ENCODE measurements around the gene TLE5.

GRCh38 chr19:3109491-3109890, 47.2 kb upstream of the TLE5 start:
- TF ChIP-seq CTCF (IDR thresholded peaks at IDR 0.05; ENCODE audit: insufficient read depth, low read length, poor library complexity, severe bottlenecking) (no peak), EZH2phosphoT487 (conservative IDR thresholded peaks at IDR 0.05; ENCODE audit: low read length) (no peak)

Measured in SU-DHL-6 (cell line).